Activated T-cell treated with anti-CD3 and anti-CD28 coated beads, Interleukin-2, amount 50 U/mL, for 4 hours (primary cell): ENCODE data around the gene NIBAN1. TPM values are rescaled to one million over a fixed set of nuclear protein-coding genes. Genes with fewer than 3 reads are reported as not detected.

ENCODE experiments used
- total RNA-seq, 3 donors: library from RNA; stranded (reverse); gene quantifications; one replicate each; pipeline ENCODE4 v1.2.1, GENCODE V29; 2021

Gene NIBAN1
- total RNA-seq, 3 donors from 2014 or later, result 5.6 to 14.2 (median 12.2) TPM

Other genes with a start within 250 kb of the NIBAN1 start
- 10 to 100 TPM; 18.0 to 20.4 (median 19.1) TPM for gene EDEM3, start 219.7 kb downstream of the NIBAN1 start, total RNA-seq
- 10 to 100 TPM; 26.7 to 29.7 (median 27.2) TPM for gene RNF2, start 71.0 kb upstream of the NIBAN1 start, total RNA-seq
- 10 to 100 TPM; 13.7 to 16.8 (median 15.3) TPM for gene TRMT1L, start 182.4 kb upstream of the NIBAN1 start, total RNA-seq
- gene SWT1, start 182.7 kb upstream of the NIBAN1 start, total RNA-seq, result 1 to 10 TPM in 2 of 3 donors, under 1 TPM in 1; 0.66 to 1.7 (median 1.0) TPM